Loucy (cell line): ENCODE measurements around the gene GIMAP5.

Experiments
- H2AFZ ChIP-seq: fragments of 200-600 bp; sonication (generic); 2 replicates; pipeline ENCODE4 v1.6.0; 2016; ENCODE audit warnings: antibody characterized with exemption, mild to moderate bottlenecking, low read length, moderate library complexity
- H3F3A ChIP-seq: fragments of 200-600 bp; 2 replicates; pipeline ENCODE4 v1.6.0; 2016; ENCODE audit warnings: antibody characterized with exemption, low read depth, mild to moderate bottlenecking
- H3K27me3 ChIP-seq: fragments of 200-600 bp; sonication (generic); 2 replicates; pipeline ENCODE4 v1.6.1; 2014; ENCODE audit warnings: low read length, mild to moderate bottlenecking; ENCODE audit not compliant: insufficient read depth, poor library complexity, severe bottlenecking
- H3K36me3 ChIP-seq: fragments of 200-600 bp; sonication (generic); 2 replicates; pipeline ENCODE4 v1.6.1; 2016; ENCODE audit warnings: low read length; ENCODE audit not compliant: insufficient read depth
- H3K4me1 ChIP-seq: fragments of 200-600 bp; sonication (generic); 2 replicates; pipeline ENCODE4 v1.5.1; 2014; ENCODE audit warnings: low read length, mild to moderate bottlenecking; ENCODE audit not compliant: insufficient read depth, poor library complexity, severe bottlenecking
- H3K4me2 ChIP-seq: fragments of 200-600 bp; sonication (generic); 2 replicates; pipeline ENCODE4 v1.6.0; 2014; ENCODE audit warnings: antibody characterized with exemption, low read length, low read depth, mild to moderate bottlenecking; ENCODE audit not compliant: poor library complexity, severe bottlenecking
- H3K4me3 ChIP-seq: fragments of 200-600 bp; sonication (generic); 2 replicates; pipeline ENCODE4 v1.5.1; 2014; ENCODE audit warnings: low read length, mild to moderate bottlenecking, mixed read lengths; ENCODE audit not compliant: poor library complexity, severe bottlenecking
- H3K79me2 ChIP-seq: fragments of 200-600 bp; sonication (generic); 2 replicates; pipeline ENCODE4 v1.6.1; 2014; ENCODE audit warnings: low read length; ENCODE audit not compliant: insufficient read depth
- H3K9ac ChIP-seq: fragments of 200-600 bp; sonication (generic); 2 replicates; pipeline ENCODE4 v1.6.0; 2014; ENCODE audit warnings: mild to moderate bottlenecking, low read depth, low read length, moderate library complexity; ENCODE audit not compliant: poor library complexity, severe bottlenecking
- H3K9me2 ChIP-seq: fragments of 200-600 bp; sonication (generic); replicated peaks from 2 replicates; pipeline ENCODE4 v1.6.1; 2016; ENCODE audit warnings: low read depth, low read length, mixed read lengths
- H3K9me3 ChIP-seq: fragments of 200-600 bp; sonication (generic); 2 replicates; pipeline ENCODE4 v1.6.1; 2014; ENCODE audit warnings: mild to moderate bottlenecking, antibody characterized with exemption, low read length, low read depth; ENCODE audit not compliant: insufficient read depth
- H4K20me1 ChIP-seq: fragments of 200-600 bp; sonication (generic); 2 replicates; pipeline ENCODE4 v1.6.0; 2014; ENCODE audit warnings: antibody characterized with exemption, low read length, mild to moderate bottlenecking; ENCODE audit not compliant: insufficient read depth, poor library complexity, severe bottlenecking
- EZH2phosphoT487 ChIP-seq: fragments of 200-600 bp; IDR thresholded peaks from 2 replicates; pipeline ENCODE4 v1.6.1; 2018; ENCODE audit warnings: antibody characterized with exemption, mild to moderate bottlenecking, moderate library complexity, borderline replicate concordance
- TF ChIP-seq, protein P1 (sequence below): fragments of 200-600 bp; sonication (generic); conservative IDR thresholded peaks from 2 replicates; pipeline ENCODE4 v1.5.1; 2014; ENCODE audit warnings: mild to moderate bottlenecking, antibody characterized with exemption, low read length

GIMAP5 gene

GRCh38 chr7:150745876-150746275 is 8.7 kb downstream of the GIMAP5 start:
- no peaks in the 10 kb centered on the region for H4K20me1 ChIP-seq
- H3K4me1 ChIP-seq, result peaks cover 13% of the 10 kb centered on the region
- 0 out of 2 replicates have a peak, but pooled peaks cover 8% of the 10 kb centered on the region for H3K36me3 ChIP-seq
- TF ChIP-seq, protein P1, sequence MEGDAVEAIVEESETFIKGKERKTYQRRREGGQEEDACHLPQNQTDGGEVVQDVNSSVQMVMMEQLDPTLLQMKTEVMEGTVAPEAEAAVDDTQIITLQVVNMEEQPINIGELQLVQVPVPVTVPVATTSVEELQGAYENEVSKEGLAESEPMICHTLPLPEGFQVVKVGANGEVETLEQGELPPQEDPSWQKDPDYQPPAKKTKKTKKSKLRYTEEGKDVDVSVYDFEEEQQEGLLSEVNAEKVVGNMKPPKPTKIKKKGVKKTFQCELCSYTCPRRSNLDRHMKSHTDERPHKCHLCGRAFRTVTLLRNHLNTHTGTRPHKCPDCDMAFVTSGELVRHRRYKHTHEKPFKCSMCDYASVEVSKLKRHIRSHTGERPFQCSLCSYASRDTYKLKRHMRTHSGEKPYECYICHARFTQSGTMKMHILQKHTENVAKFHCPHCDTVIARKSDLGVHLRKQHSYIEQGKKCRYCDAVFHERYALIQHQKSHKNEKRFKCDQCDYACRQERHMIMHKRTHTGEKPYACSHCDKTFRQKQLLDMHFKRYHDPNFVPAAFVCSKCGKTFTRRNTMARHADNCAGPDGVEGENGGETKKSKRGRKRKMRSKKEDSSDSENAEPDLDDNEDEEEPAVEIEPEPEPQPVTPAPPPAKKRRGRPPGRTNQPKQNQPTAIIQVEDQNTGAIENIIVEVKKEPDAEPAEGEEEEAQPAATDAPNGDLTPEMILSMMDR, result no peak
- TF ChIP-seq EZH2phosphoT487, result no peak
- no peaks in the 10 kb centered on the region for H3K9me3 ChIP-seq
- no peaks in the 10 kb centered on the region for H3K27me3 ChIP-seq
- no peak overlapping the region for H2AFZ ChIP-seq
- no peaks in the 10 kb centered on the region; the same call in 1 of the 2 replicates for H3K79me2 ChIP-seq
- no peaks in the 10 kb centered on the region for H3F3A ChIP-seq
- H3K9ac ChIP-seq, result no peak overlapping the region
- H3K4me3 ChIP-seq, result no peak overlapping the region
- no peaks in the 10 kb centered on the region for H3K9me2 ChIP-seq
- no peak overlapping the region for H3K4me2 ChIP-seq

- Histone ChIP-seq H3K4me3 (no peak overlapping the region), H3F3A (no peaks in the 10 kb centered on the region), H3K9ac (no peak overlapping the region), H4K20me1 (no peaks in the 10 kb centered on the region), H3K4me1 (peaks cover 13% of the 10 kb centered on the region), H2AFZ (no peak overlapping the region), H3K4me2 (no peak overlapping the region), H3K9me2 (no peaks in the 10 kb centered on the region), H3K36me3 (0 out of 2 replicates have a peak, but pooled peaks cover 8% of the 10 kb centered on the region), H3K79me2 (no peaks in the 10 kb centered on the region), H3K27me3 (no peaks in the 10 kb centered on the region), H3K9me3 (no peaks in the 10 kb centered on the region)
- no peak for TF ChIP-seq EZH2phosphoT487
- TF ChIP-seq, protein P1, result no peak
Observed at GRCh38 chr7:150746921-150747320, 9.7 kb downstream of the GIMAP5 start.

DNA sequence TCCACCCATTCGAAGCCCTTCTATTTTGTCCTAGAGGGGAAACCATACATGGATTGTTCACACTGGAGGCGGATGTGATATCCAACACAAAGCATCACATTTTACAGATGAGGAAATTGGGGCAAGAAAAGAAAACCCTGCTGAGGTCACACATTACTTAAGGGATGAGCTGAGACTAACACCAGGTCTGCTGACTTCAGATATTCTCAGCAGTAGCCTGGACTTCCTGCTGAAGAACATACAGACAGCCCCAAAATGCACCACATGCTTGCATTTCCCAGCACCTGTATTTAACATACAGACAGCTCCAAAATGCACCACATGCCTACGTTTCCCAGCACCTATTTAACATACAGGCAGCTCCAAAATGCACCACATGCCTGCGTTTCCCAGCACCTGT is 11.2 kb downstream of the GIMAP5 start:
- peak overlapping the region; percentile 52 for H2AFZ ChIP-seq
- no peaks in the 10 kb centered on the region for H3K27me3 ChIP-seq
- H3K9me2 ChIP-seq, result no peaks in the 10 kb centered on the region
- H3K36me3 ChIP-seq, result no peaks in the 10 kb centered on the region
- no peaks in the 10 kb centered on the region for H3F3A ChIP-seq
- H4K20me1 ChIP-seq, result no peaks in the 10 kb centered on the region
- no peak overlapping the region for H3K9ac ChIP-seq
- H3K4me3 ChIP-seq, result no peak overlapping the region
- H3K4me2 ChIP-seq, result no peak overlapping the region
- H3K79me2 ChIP-seq, result no peaks in the 10 kb centered on the region
- H3K4me1 ChIP-seq, result peaks cover 12% of the 10 kb centered on the region
- TF ChIP-seq, protein P1, result no peak
- TF ChIP-seq EZH2phosphoT487, result no peak
- no peaks in the 10 kb centered on the region for H3K9me3 ChIP-seq
